IMR-90 (cell line): ENCODE measurements around the gene HOXB6. TPM values are rescaled to one million over a fixed set of nuclear protein-coding genes. Genes with fewer than 3 reads are reported as not detected.

Experiments used
- ATAC-seq: fragments of 200-7000 bp; cut with Tn5 transposase; 2 replicates; pipeline ENCODE4 v1.9.1; 2020; ENCODE audit warnings: low read depth, mild to moderate bottlenecking, moderate library complexity
- BruUV-seq: library from RNA; stranded (reverse); fragments of 400-500 nt; replicated peaks from 2 replicates; lab custom pipeline; 2021; lab: Mats Ljungman, UMichigan
- CTCF ChIA-PET: fragments of 300-600 bp; formaldehyde crosslinking; extraction: SDS; loops from one replicate; lab custom pipeline; 2021; ENCODE audit warnings: antibody characterized with exemption; lab: Yijun Ruan, JAX
- POLR2A ChIA-PET: fragments of 300-600 bp; sonication (Branson Sonifier 250); formaldehyde crosslinking; loops from one replicate; lab custom pipeline; 2022; ENCODE audit warnings: antibody characterized with exemption; ENCODE audit not compliant: unreplicated experiment; lab: Charles Lee
- DNase-seq: peaks from one replicate; pipeline ENCODE4 v3.0.0; 2013
- H2AFZ ChIP-seq: replicated peaks from 2 replicates; pipeline ENCODE3; 2013; ENCODE audit warnings: low read length, mild to moderate bottlenecking; ENCODE audit not compliant: poor library complexity
- H2AK5ac ChIP-seq: 2 replicates; pipeline ENCODE4 v1.6.1; 2013; ENCODE audit warnings: low read depth, low read length, inconsistent platforms
- H2AK9ac ChIP-seq: replicated peaks from 2 replicates; pipeline ENCODE3; 2013; ENCODE audit warnings: mild to moderate bottlenecking, low read depth, low read length, moderate library complexity; ENCODE audit not compliant: poor library complexity
- H2BK120ac ChIP-seq: 2 replicates; pipeline ENCODE4 v1.6.1; 2013; ENCODE audit warnings: low read depth, low read length, inconsistent platforms
- H2BK15ac ChIP-seq: 3 replicates; pipeline ENCODE4 v1.6.1; 2013; ENCODE audit warnings: low read depth, low read length, inconsistent platforms
- H2BK20ac ChIP-seq: 2 replicates; pipeline ENCODE4 v1.6.1; 2013; ENCODE audit warnings: low read depth, mild to moderate bottlenecking, inconsistent platforms, low read length, moderate library complexity
- H2BK5ac ChIP-seq: 2 replicates; pipeline ENCODE4 v1.6.1; 2013; ENCODE audit warnings: mild to moderate bottlenecking, low read depth, low read length, inconsistent platforms; ENCODE audit not compliant: poor library complexity, severe bottlenecking
- H3K14ac ChIP-seq: replicated peaks from 2 replicates; pipeline ENCODE4 v1.6.1; 2013; ENCODE audit warnings: low read depth, low read length, inconsistent platforms
- H3K18ac ChIP-seq: 2 replicates; pipeline ENCODE4 v1.6.1; 2013; ENCODE audit warnings: low read depth, low read length, control low read depth
- H3K23ac ChIP-seq: 2 replicates; pipeline ENCODE4 v1.6.1; 2013; ENCODE audit warnings: low read depth, low read length, inconsistent platforms
- H3K27ac ChIP-seq: 2 replicates; pipeline ENCODE4 v1.5.1; 2013; ENCODE audit warnings: mild to moderate bottlenecking, control low read depth, low read length; ENCODE audit not compliant: insufficient read depth
- H3K27me3 ChIP-seq: 2 replicates; pipeline ENCODE4 v1.6.1; 2013; ENCODE audit warnings: low read length; ENCODE audit not compliant: control insufficient read depth, insufficient read depth
- H3K36me3 ChIP-seq: 2 replicates; pipeline ENCODE4 v1.6.1; 2013; ENCODE audit warnings: low read length, mixed read lengths; ENCODE audit not compliant: control insufficient read depth, insufficient read depth
- H3K4ac ChIP-seq: 2 replicates; pipeline ENCODE4 v1.6.1; 2013; ENCODE audit warnings: low read depth, low read length, inconsistent platforms
- H3K4me1 ChIP-seq: 2 replicates; pipeline ENCODE4 v1.6.1; 2013; ENCODE audit warnings: low read length, mixed read lengths; ENCODE audit not compliant: control insufficient read depth, insufficient read depth
- H3K4me2 ChIP-seq: 2 replicates; pipeline ENCODE4 v1.6.1; 2013; ENCODE audit warnings: low read depth, mild to moderate bottlenecking, control low read depth, low read length, moderate library complexity
- H3K4me3 ChIP-seq: 2 replicates; pipeline ENCODE4 v1.5.1; 2013; ENCODE audit warnings: low read depth, mild to moderate bottlenecking, control low read depth, low read length, moderate library complexity; ENCODE audit not compliant: insufficient read depth
- H3K56ac ChIP-seq: 2 replicates; pipeline ENCODE4 v1.6.1; 2013; ENCODE audit warnings: low read length, inconsistent platforms; ENCODE audit not compliant: insufficient read depth; ENCODE audit errors: extremely low read depth
- H3K79me1 ChIP-seq, 2 experiments: 2 replicates each; pipeline ENCODE4 v1.6.1; 2013; ENCODE audit warnings: low read length in 2 of 2, inconsistent platforms in 1 of 2, low read depth in 1 of 2
- H3K9ac ChIP-seq: 2 replicates; pipeline ENCODE4 v1.6.1; 2013; ENCODE audit warnings: low read depth, low read length, control low read depth
- H3K9me1 ChIP-seq: 2 replicates; pipeline ENCODE4 v1.6.1; 2013; ENCODE audit warnings: low read length, inconsistent platforms; ENCODE audit not compliant: insufficient read depth
- H3K9me3 ChIP-seq: 2 replicates; pipeline ENCODE4 v1.6.1; 2013; ENCODE audit warnings: low read length; ENCODE audit not compliant: control insufficient read depth, insufficient read depth
- H4K20me1 ChIP-seq: 2 replicates; pipeline ENCODE4 v1.6.1; 2013; ENCODE audit warnings: low read length, inconsistent platforms; ENCODE audit not compliant: insufficient read depth
- H4K5ac ChIP-seq: 2 replicates; pipeline ENCODE4 v1.6.1; 2013; ENCODE audit warnings: mild to moderate bottlenecking, low read depth, low read length, control low read depth
- H4K8ac ChIP-seq, 2 experiments: 2 replicates each; pipeline ENCODE4 v1.6.1; 2013; ENCODE audit warnings: low read depth in 2 of 2, low read length in 2 of 2, control low read depth in 1 of 2, inconsistent platforms in 1 of 2
- H4K91ac ChIP-seq: 2 replicates; pipeline ENCODE4 v1.6.1; 2013; ENCODE audit warnings: low read depth, low read length, inconsistent platforms; ENCODE audit not compliant: insufficient read depth
- CHD1 ChIP-seq: IDR thresholded peaks from 2 replicates; pipeline ENCODE4 v1.6.1; 2012; ENCODE audit warnings: low read depth, low read length, improper control_type of control experiment
- FOS ChIP-seq: fragments of 150-350 bp; IDR thresholded peaks from 2 replicates; pipeline ENCODE4 v1.6.1; 2016; ENCODE audit warnings: low read depth, low read length
- MAFK ChIP-seq: IDR thresholded peaks from 2 replicates; pipeline ENCODE4 v1.6.1; 2012; ENCODE audit warnings: low read depth, low read length, improper control_type of control experiment
- NFE2L2 ChIP-seq: fragments of 150-350 bp; IDR thresholded peaks from 2 replicates; pipeline ENCODE4 v1.6.1; 2016; ENCODE audit warnings: low read depth, mild to moderate bottlenecking, low read length
- POLR2A ChIP-seq: IDR thresholded peaks from 2 replicates; pipeline ENCODE4 v1.6.1; 2012; ENCODE audit warnings: mild to moderate bottlenecking, low read depth, low read length
- RCOR1 ChIP-seq: IDR thresholded peaks from 2 replicates; pipeline ENCODE4 v1.6.1; 2012; ENCODE audit warnings: mild to moderate bottlenecking, low read length, improper control_type of control experiment; ENCODE audit not compliant: insufficient replicate concordance
- SMC3 ChIP-seq: fragments of 150-350 bp; IDR thresholded peaks from 2 replicates; pipeline ENCODE4 v1.6.1; 2016; ENCODE audit warnings: low read depth, mild to moderate bottlenecking, antibody characterized with exemption, low read length, moderate library complexity
- WGBS, 2 experiments: methylation state at CpG; one replicate each; pipeline versions ENCODE4 v1.1.5 to v1.1.7; 2013; ENCODE audit warnings: missing lambda C conversion rate in 2 of 2; ENCODE audit not compliant: insufficient read length in 1 of 2; ENCODE audit errors: extremely low coverage in 2 of 2; 5-methylcytosine and 5-hydroxymethylcytosine counted together
- dilution Hi-C: fragments of 300-500 bp; cut with HindIII; formaldehyde crosslinking; loops from one replicate; pipeline ENCODE4 v1.14.3; 2018; ENCODE audit warnings: low sequenced_read_pairs; ENCODE audit not compliant: unreplicated experiment
- in situ Hi-C: fragments of 300-500 bp; cut with MboI; formaldehyde crosslinking; loops from 3 replicates; pipeline ENCODE4 v1.14.3; 2019; ENCODE audit warnings: low sequenced_read_pairs, inconsistent platforms, mixed read lengths
- intact Hi-C: fragments of 100-400 bp; cut with micrococcal nuclease; formaldehyde crosslinking; loops from 2 replicates; pipeline ENCODE4 v1.10.0; 2022
- polyA plus RNA-seq, 3 experiments: library from polyadenylated mRNA; depleted of rRNA; stranded (reverse); fragments of >200 nt; gene quantifications; 2 replicates each; pipeline ENCODE4 v1.2.3, GENCODE V29; 2012; ENCODE audit warnings: low replicate concordance in 1 of 3
- total RNA-seq: library from RNA; depleted of rRNA; stranded (reverse); fragments of >200 nt; gene quantifications from 2 replicates; pipeline ENCODE4 v1.2.3, GENCODE V29; 2012
- TF ChIP-seq, protein P1 (sequence below): fragments of 150-350 bp; IDR thresholded peaks from 2 replicates; pipeline ENCODE4 v1.6.1; 2017; ENCODE audit warnings: mild to moderate bottlenecking, antibody characterized with exemption, low read length, low read depth
- TF ChIP-seq, protein P2 (sequence below): fragments of 150-350 bp; IDR thresholded peaks from 2 replicates; pipeline ENCODE4 v1.6.1; 2016; ENCODE audit warnings: low read depth, mild to moderate bottlenecking, low read length, moderate library complexity, borderline replicate concordance

HOXB6 gene
- total and polyA plus RNA-seq, 2 of the 4 experiments (the other 2 are of a cell fraction): 11.1 to 42.2 TPM

DNA sequence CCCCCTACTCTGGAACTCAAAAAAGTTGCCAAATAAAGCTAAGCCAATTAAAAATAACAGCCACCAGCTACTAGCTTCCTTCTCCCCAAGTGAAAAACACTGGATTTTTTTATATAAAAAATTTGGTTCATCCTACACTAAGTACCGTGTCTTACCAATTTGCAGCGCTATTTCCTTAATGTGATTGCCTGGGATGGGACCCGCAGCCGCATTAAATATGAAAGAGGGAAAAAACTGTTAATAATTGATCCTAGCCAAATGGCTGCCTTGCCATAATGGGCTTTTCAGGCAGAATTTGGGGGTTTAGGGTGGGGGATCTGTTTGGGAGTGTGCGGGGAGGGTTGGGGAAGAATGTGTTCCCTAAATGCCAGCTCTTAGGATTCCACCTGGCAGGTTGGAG lies 19.3 kb upstream of the HOXB6 start:
- Histone ChIP-seq H3K14ac (no peak overlapping the region), H3K4ac (no peak overlapping the region), H3K9me3 (peaks cover 14% of the 10 kb centered on the region), H4K91ac (no peak overlapping the region), H3K56ac (no peak overlapping the region), H3K36me3 (no peaks in the 10 kb centered on the region), H2AFZ (no peak overlapping the region), H3K79me1 (no peaks in the 10 kb centered on the region), H4K20me1 (peaks cover 12% of the 10 kb centered on the region; the same call in 1 of the 2 replicates), H2BK120ac (no peak overlapping the region), H3K4me2 (no peak overlapping the region), H4K5ac (no peak overlapping the region), H3K9me1 (no peaks in the 10 kb centered on the region; the same call in 1 of the 2 replicates), H3K4me3 (no peak overlapping the region), H2BK15ac (no peak overlapping the region), H3K9ac (no peak overlapping the region), H3K27ac (no peak overlapping the region), H2BK20ac (no peak overlapping the region), H3K23ac (no peak overlapping the region), H3K27me3 (peaks cover 99% of the 10 kb centered on the region), H3K18ac (no peak overlapping the region), H2BK5ac (no peak overlapping the region), H2AK9ac (no peak overlapping the region), H3K4me1 (no peaks in the 10 kb centered on the region; the same call in 1 of the 2 replicates), H4K8ac (no peak overlapping the region), H2AK5ac (no peak overlapping the region)
- intact Hi-C loops: no loop called here
- ATAC-seq (no peak), DNase-seq (no peak)
- dilution Hi-C loops: no loop called here
- in situ Hi-C loops: loop anchor here (10.0 kb wide), 1 partner anchor 459 kb away; no protein-coding TSS in a partner anchor
- POLR2A ChIA-PET: no interaction called here
- TF ChIP-seq FOS: no peak
- TF ChIP-seq NFE2L2: no peak
- TF ChIP-seq SMC3: no peak
- TF ChIP-seq RCOR1: no peak
- no peak for TF ChIP-seq MAFK
- TF ChIP-seq, protein P1, sequence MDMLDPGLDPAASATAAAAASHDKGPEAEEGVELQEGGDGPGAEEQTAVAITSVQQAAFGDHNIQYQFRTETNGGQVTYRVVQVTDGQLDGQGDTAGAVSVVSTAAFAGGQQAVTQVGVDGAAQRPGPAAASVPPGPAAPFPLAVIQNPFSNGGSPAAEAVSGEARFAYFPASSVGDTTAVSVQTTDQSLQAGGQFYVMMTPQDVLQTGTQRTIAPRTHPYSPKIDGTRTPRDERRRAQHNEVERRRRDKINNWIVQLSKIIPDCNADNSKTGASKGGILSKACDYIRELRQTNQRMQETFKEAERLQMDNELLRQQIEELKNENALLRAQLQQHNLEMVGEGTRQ: no peak
- TF ChIP-seq CHD1: no peak
- no peak for TF ChIP-seq POLR2A
- TF ChIP-seq, protein P2, sequence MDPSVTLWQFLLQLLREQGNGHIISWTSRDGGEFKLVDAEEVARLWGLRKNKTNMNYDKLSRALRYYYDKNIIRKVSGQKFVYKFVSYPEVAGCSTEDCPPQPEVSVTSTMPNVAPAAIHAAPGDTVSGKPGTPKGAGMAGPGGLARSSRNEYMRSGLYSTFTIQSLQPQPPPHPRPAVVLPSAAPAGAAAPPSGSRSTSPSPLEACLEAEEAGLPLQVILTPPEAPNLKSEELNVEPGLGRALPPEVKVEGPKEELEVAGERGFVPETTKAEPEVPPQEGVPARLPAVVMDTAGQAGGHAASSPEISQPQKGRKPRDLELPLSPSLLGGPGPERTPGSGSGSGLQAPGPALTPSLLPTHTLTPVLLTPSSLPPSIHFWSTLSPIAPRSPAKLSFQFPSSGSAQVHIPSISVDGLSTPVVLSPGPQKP: no peak
- no TSS peak for BruUV-seq
- CTCF ChIA-PET: interaction anchor here (1.1 kb wide), 1 partner anchor 288 kb away, joined by 3 read pairs; no protein-coding TSS in a partner anchor
- no CpG with 5 or more reads among the region's 5 CpGs for WGBS, 2 experiments
